ENCODE measurements around the gene ANTXR1. TPM values are rescaled to one million over a fixed set of nuclear protein-coding genes. Genes with fewer than 3 reads are reported as not detected.

ANTXR1 gene
- total RNA-seq, 1 donor from 2014 or later: 61.1 TPM

- Mint-ChIP-seq H3K9me3 (peaks cover 6% of the 10 kb centered on the region), H3K27me3 (ENCODE audit: low read depth) (peaks cover 46% of the 10 kb centered on the region), H3K27ac (ENCODE audit: unreplicated experiment) (no peak overlapping the region), H3K36me3 (ENCODE audit: low read depth) (peaks cover 27% of the 10 kb centered on the region), H3K4me1 (no peaks in the 10 kb centered on the region), H3K4me3 (no peak overlapping the region)
- no peak for TF ChIP-seq CTCF (conservative IDR thresholded peaks at IDR 0.05)
- DNase-seq (ENCODE audit: low read depth, low spot score): no peak
Observed at GRCh38 chr2:69205076-69205475, 192.1 kb downstream of the ANTXR1 start.

- H3K36me3 Mint-ChIP-seq (ENCODE audit: low read depth): peaks cover 27% of the 10 kb centered on the region
Observed at GRCh38 chr2:69205491-69205890, 192.5 kb downstream of the ANTXR1 start.

GRCh38 chr2:69208023-69208595 is 195.1 kb downstream of the ANTXR1 start:
- DNase-seq (ENCODE audit: low read depth, low spot score): no peak
- Mint-ChIP-seq H3K27ac (ENCODE audit: unreplicated experiment) (no peak overlapping the region), H3K36me3 (ENCODE audit: low read depth) (peaks cover 27% of the 10 kb centered on the region), H3K9me3 (peaks cover 6% of the 10 kb centered on the region), H3K4me1 (no peaks in the 10 kb centered on the region), H3K4me3 (no peak overlapping the region), H3K27me3 (ENCODE audit: low read depth) (peaks cover 50% of the 10 kb centered on the region)
- no peak for TF ChIP-seq CTCF (conservative IDR thresholded peaks at IDR 0.05)

More at GRCh38 chr2:69205491-69205890, 192.5 kb downstream of the ANTXR1 start:
- no peak for TF ChIP-seq CTCF (conservative IDR thresholded peaks at IDR 0.05)
- Mint-ChIP-seq H3K9me3 (peaks cover 6% of the 10 kb centered on the region), H3K4me1 (no peaks in the 10 kb centered on the region), H3K27ac (ENCODE audit: unreplicated experiment) (no peak overlapping the region), H3K4me3 (no peak overlapping the region), H3K27me3 (ENCODE audit: low read depth) (peaks cover 46% of the 10 kb centered on the region)
- no peak for DNase-seq (ENCODE audit: low read depth, low spot score)

GRCh38 chr2:69209482-69209881 is 196.5 kb downstream of the ANTXR1 start:
- Mint-ChIP-seq H3K27ac (ENCODE audit: unreplicated experiment) (no peak overlapping the region), H3K4me1 (no peaks in the 10 kb centered on the region), H3K9me3 (peaks cover 6% of the 10 kb centered on the region), H3K36me3 (ENCODE audit: low read depth) (peaks cover 23% of the 10 kb centered on the region), H3K4me3 (no peak overlapping the region), H3K27me3 (ENCODE audit: low read depth) (peaks cover 54% of the 10 kb centered on the region)
- no peak for DNase-seq (ENCODE audit: low read depth, low spot score)
- no peak for TF ChIP-seq CTCF (conservative IDR thresholded peaks at IDR 0.05)

GRCh38 chr2:69210385-69210784 is 197.4 kb downstream of the ANTXR1 start:
- no peak for DNase-seq (ENCODE audit: low read depth, low spot score)
- Mint-ChIP-seq H3K27me3 (ENCODE audit: low read depth) (peaks cover 54% of the 10 kb centered on the region), H3K4me1 (no peaks in the 10 kb centered on the region), H3K9me3 (peaks cover 6% of the 10 kb centered on the region), H3K36me3 (ENCODE audit: low read depth) (peaks cover 24% of the 10 kb centered on the region), H3K4me3 (no peak overlapping the region), H3K27ac (ENCODE audit: unreplicated experiment) (no peak overlapping the region)
- TF ChIP-seq CTCF (conservative IDR thresholded peaks at IDR 0.05): no peak

Measured in neural crest cell (in vitro differentiated cells).